Vagina (tissue), 2 donors: ENCODE measurements around the gene LDB2. TPM values are rescaled to one million over a fixed set of nuclear protein-coding genes. Genes with fewer than 3 reads are reported as not detected.

ENCODE experiments used
- DNase-seq, 2 donors: peaks; one replicate each; pipeline ENCODE4 v3.0.0-alpha.2; 2017; ENCODE audit errors: extremely low spot score in 2 of 2
- H3K27ac ChIP-seq: fragments of 200-600 bp; sonication (generic); one replicate; pipeline ENCODE4 v1.5.1; 2019
- H3K27me3 ChIP-seq: fragments of 200-600 bp; sonication (generic); one replicate; pipeline ENCODE4 v1.5.1; 2019
- H3K36me3 ChIP-seq, 2 donors: fragments of 200-600 bp; sonication (generic); one replicate each; pipeline ENCODE4 v1.5.1; 2017 to 2019
- H3K4me1 ChIP-seq: fragments of 200-600 bp; sonication (generic); one replicate; pipeline ENCODE4 v1.5.1; 2019
- H3K4me3 ChIP-seq, 2 donors: fragments of 200-600 bp; sonication (generic); 1 replicate in 1 of 2; 2 replicates in 1 of 2; pipeline ENCODE4 v1.5.1; 2016 to 2019
- H3K9me3 ChIP-seq: fragments of 200-600 bp; sonication (generic); one replicate; pipeline ENCODE4 v1.5.1; 2019
- POLR2A ChIP-seq, 2 donors: fragments of 450-650 bp; IDR thresholded peaks; one replicate each; pipeline ENCODE4 v1.6.1; 2017; ENCODE audit warnings: antibody characterized with exemption in 2 of 2, mild to moderate bottlenecking in 2 of 2, moderate library complexity in 2 of 2
- POLR2AphosphoS5 ChIP-seq, 2 donors: sonication (generic); formaldehyde crosslinking; IDR thresholded peaks; one replicate each; pipeline ENCODE4 v1.9.0; 2017; ENCODE audit warnings: antibody characterized with exemption in 2 of 2, mild to moderate bottlenecking in 2 of 2, low read depth in 1 of 2; ENCODE audit not compliant: insufficient read depth in 1 of 2
- intact Hi-C: fragments of 100-400 bp; cut with DNase I; formaldehyde crosslinking; loops from one replicate; pipeline ENCODE4 v1.15.1; 2023
- total RNA-seq: library from RNA; depleted of rRNA; stranded (reverse); fragments of >200 nt; gene quantifications from one replicate; pipeline ENCODE4 v1.2.3, GENCODE V29; 2016
- TF ChIP-seq, protein P1 (sequence below), 3 experiments: fragments of 450-650 bp in 2 of 3; fragments of 200-600 bp in 1 of 3; sonication (generic) in 1 of 3; IDR thresholded peaks; one replicate each; pipeline ENCODE4 v1.5.1; 2017 to 2019; ENCODE audit warnings: antibody characterized with exemption in 3 of 3, mild to moderate bottlenecking in 2 of 3, moderate library complexity in 2 of 3

LDB2 gene
- total RNA-seq, 1 donor from 2014 or later, result 70.0 TPM

DNA sequence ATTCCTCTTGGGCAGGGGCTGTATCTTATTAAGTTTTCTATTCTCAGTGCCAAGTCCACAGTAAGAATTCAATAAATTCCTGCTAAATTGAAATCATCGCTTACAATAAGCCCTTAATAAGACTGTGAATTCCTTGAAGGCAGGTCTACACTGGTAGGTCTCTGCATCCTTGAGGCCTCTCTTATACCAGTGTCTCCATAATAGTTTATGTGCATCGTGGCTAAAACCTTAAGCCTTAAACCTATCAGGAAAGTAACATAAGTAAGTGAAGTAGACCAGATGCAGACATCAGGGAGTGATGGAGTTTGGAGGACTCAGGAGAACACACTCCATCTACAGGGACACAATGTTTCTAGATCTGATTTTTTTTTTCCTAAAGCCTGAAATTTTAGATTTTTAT lies 240.3 kb downstream of the LDB2 start:
- Histone ChIP-seq H3K9me3 (no peaks in the 10 kb centered on the region), H3K27ac (no peak overlapping the region), H3K36me3 (no peaks in the 10 kb centered on the region), H3K4me3 (no peak overlapping the region), H3K4me1 (peaks cover 20% of the 10 kb centered on the region), H3K27me3 (no peaks in the 10 kb centered on the region)
- TF ChIP-seq, protein P1, sequence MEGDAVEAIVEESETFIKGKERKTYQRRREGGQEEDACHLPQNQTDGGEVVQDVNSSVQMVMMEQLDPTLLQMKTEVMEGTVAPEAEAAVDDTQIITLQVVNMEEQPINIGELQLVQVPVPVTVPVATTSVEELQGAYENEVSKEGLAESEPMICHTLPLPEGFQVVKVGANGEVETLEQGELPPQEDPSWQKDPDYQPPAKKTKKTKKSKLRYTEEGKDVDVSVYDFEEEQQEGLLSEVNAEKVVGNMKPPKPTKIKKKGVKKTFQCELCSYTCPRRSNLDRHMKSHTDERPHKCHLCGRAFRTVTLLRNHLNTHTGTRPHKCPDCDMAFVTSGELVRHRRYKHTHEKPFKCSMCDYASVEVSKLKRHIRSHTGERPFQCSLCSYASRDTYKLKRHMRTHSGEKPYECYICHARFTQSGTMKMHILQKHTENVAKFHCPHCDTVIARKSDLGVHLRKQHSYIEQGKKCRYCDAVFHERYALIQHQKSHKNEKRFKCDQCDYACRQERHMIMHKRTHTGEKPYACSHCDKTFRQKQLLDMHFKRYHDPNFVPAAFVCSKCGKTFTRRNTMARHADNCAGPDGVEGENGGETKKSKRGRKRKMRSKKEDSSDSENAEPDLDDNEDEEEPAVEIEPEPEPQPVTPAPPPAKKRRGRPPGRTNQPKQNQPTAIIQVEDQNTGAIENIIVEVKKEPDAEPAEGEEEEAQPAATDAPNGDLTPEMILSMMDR (IDR thresholded peaks at IDR 0.05), result no peak
- TF ChIP-seq POLR2A (IDR thresholded peaks at IDR 0.05) (no peak), POLR2AphosphoS5 (IDR thresholded peaks at IDR 0.05; ENCODE audit: insufficient read depth in 1 of 2, low read depth in 1 of 2) (no peak)
- intact Hi-C loops, result no loop called here
- DNase-seq, result no peak

GRCh38 chr4:16655111-16655510 lies 243.3 kb downstream of the LDB2 start:
- Histone ChIP-seq H3K4me1 (peaks cover 23% of the 10 kb centered on the region), H3K9me3 (no peaks in the 10 kb centered on the region), H3K27me3 (no peaks in the 10 kb centered on the region), H3K4me3 (no peak overlapping the region), H3K27ac (no peak overlapping the region), H3K36me3 (no peaks in the 10 kb centered on the region)
- intact Hi-C loops, result no loop called here
- TF ChIP-seq POLR2AphosphoS5 (IDR thresholded peaks at IDR 0.05; ENCODE audit: insufficient read depth in 1 of 2, low read depth in 1 of 2) (no peak), POLR2A (IDR thresholded peaks at IDR 0.05) (no peak)
- TF ChIP-seq, protein P1 (IDR thresholded peaks at IDR 0.05), result no peak
- no peak for DNase-seq

GRCh38 chr4:16652732-16653305 lies 245.6 kb downstream of the LDB2 start:
- no peaks in the 10 kb centered on the region for H3K27me3 ChIP-seq
- intact Hi-C loops, result no loop called here
- no peak overlapping the region for H3K27ac ChIP-seq
- peaks cover 8% of the 10 kb centered on the region for H3K4me1 ChIP-seq
- DNase-seq, result no peak
- H3K4me3 ChIP-seq, result no peak overlapping the region
- H3K9me3 ChIP-seq, result no peaks in the 10 kb centered on the region
- TF ChIP-seq POLR2A (IDR thresholded peaks at IDR 0.05), result no peak
- TF ChIP-seq, protein P1 (IDR thresholded peaks at IDR 0.05), result no peak
- no peak for TF ChIP-seq POLR2AphosphoS5 (IDR thresholded peaks at IDR 0.05; ENCODE audit: insufficient read depth in 1 of 2, low read depth in 1 of 2)
- no peaks in the 10 kb centered on the region for H3K36me3 ChIP-seq

GRCh38 chr4:16646459-16646858 lies 252.0 kb downstream of the LDB2 start:
- H3K9me3 ChIP-seq, result no peaks in the 10 kb centered on the region
- no peaks in the 10 kb centered on the region for H3K4me1 ChIP-seq
- TF ChIP-seq POLR2AphosphoS5 (IDR thresholded peaks at IDR 0.05; ENCODE audit: insufficient read depth in 1 of 2, low read depth in 1 of 2), result no peak
- TF ChIP-seq, protein P1 (IDR thresholded peaks at IDR 0.05), result no peak
- no peak for TF ChIP-seq POLR2A (IDR thresholded peaks at IDR 0.05)
- H3K4me3 ChIP-seq, result no peak overlapping the region
- H3K27ac ChIP-seq, result no peak overlapping the region
- no peak for DNase-seq
- no peaks in the 10 kb centered on the region for H3K36me3 ChIP-seq
- H3K27me3 ChIP-seq, result no peaks in the 10 kb centered on the region
- intact Hi-C loops, result no loop called here

- no peak overlapping the region for H3K27ac ChIP-seq
- H3K27me3 ChIP-seq, result no peaks in the 10 kb centered on the region
- H3K36me3 ChIP-seq, result no peaks in the 10 kb centered on the region
- H3K4me1 ChIP-seq, result no peaks in the 10 kb centered on the region
- no peaks in the 10 kb centered on the region for H3K9me3 ChIP-seq
- intact Hi-C loops, result no loop called here
- no peak overlapping the region for H3K4me3 ChIP-seq
- no peak for DNase-seq
- TF ChIP-seq POLR2A (IDR thresholded peaks at IDR 0.05), result no peak
- TF ChIP-seq, protein P1 (IDR thresholded peaks at IDR 0.05), result no peak
- TF ChIP-seq POLR2AphosphoS5 (IDR thresholded peaks at IDR 0.05; ENCODE audit: insufficient read depth in 1 of 2, low read depth in 1 of 2), result no peak
Observed at GRCh38 chr4:16643893-16644292, 254.6 kb downstream of the LDB2 start.
